Glutamatergic neuron (in vitro differentiated cells): ENCODE results near the gene NSL1. TPM values are rescaled to one million over a fixed set of nuclear protein-coding genes. Genes with fewer than 3 reads are reported as not detected.
A peak's percentile ranks its signal among the peaks of the same experiment; 100 is the strongest.

Source experiments
- DNase-seq: peaks from one replicate; pipeline ENCODE4 v3.0.0; 2022
- H3K27ac Mint-ChIP-seq: one replicate; pipeline ENCODE4 v1.8.0; 2020; ENCODE audit warnings: mild to moderate bottlenecking, mixed read lengths, inconsistent platforms; ENCODE audit not compliant: unreplicated experiment
- H3K27me3 Mint-ChIP-seq: one replicate; pipeline ENCODE4 v1.8.0; 2020; ENCODE audit warnings: mild to moderate bottlenecking, moderate library complexity, mixed read lengths, inconsistent platforms; ENCODE audit not compliant: unreplicated experiment
- H3K36me3 Mint-ChIP-seq: one replicate; pipeline ENCODE4 v1.8.0; 2020; ENCODE audit warnings: mild to moderate bottlenecking, mixed read lengths, inconsistent platforms; ENCODE audit not compliant: unreplicated experiment
- H3K4me1 Mint-ChIP-seq: one replicate; pipeline ENCODE4 v1.8.0; 2020; ENCODE audit warnings: mild to moderate bottlenecking, low read depth, mixed read lengths, inconsistent platforms; ENCODE audit not compliant: unreplicated experiment
- H3K4me3 Mint-ChIP-seq: one replicate; pipeline ENCODE4 v1.8.0; 2020; ENCODE audit warnings: mild to moderate bottlenecking, mixed read lengths, inconsistent platforms; ENCODE audit not compliant: unreplicated experiment
- H3K9me3 Mint-ChIP-seq: one replicate; pipeline ENCODE4 v1.8.0; 2020; ENCODE audit warnings: mild to moderate bottlenecking, moderate library complexity, mixed read lengths, inconsistent platforms; ENCODE audit not compliant: unreplicated experiment
- CTCF ChIP-seq: fragments of 200-600 bp; sonication (generic); IDR thresholded peaks from one replicate; pipeline ENCODE4 v1.5.0; 2021; ENCODE audit not compliant: partially characterized antibody, unreplicated experiment
- total RNA-seq: library from RNA; stranded (reverse); fragmentation: NEBNext Ultra II Directional; extraction: Animal tissue kit (Norgen Biotek cat#: 25700); gene quantifications from one replicate; pipeline ENCODE4 v1.2.1, GENCODE V29; 2021; ENCODE audit not compliant: unreplicated experiment

The NSL1 gene
- total RNA-seq, 1 donor from 2014 or later: 35.0 TPM

DNA sequence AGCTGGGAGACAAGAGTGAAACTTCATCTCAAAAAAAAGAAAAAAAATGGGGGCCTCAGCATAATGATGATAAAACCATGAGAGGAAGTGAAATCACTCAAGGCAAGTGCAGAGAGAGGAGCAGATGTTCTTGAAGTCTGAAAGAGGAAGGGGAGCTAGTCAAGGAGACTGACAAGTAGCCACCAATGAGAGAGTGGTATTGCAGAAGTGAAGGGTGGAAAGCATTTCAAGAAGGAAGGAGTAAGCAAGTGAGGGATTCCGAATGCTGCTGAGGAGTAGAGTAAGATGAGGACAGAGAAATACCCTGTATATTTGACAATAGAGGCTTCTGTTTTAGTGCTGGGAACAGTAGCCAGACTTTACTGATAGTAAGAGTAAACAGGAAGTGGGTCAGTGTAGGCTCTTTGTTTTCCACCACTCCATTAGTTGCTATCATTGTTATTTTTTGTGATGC lies 3.0 kb upstream of the NSL1 start:
- peaks cover 6% of the 10 kb centered on the region for H3K4me1 Mint-ChIP-seq

DNA sequence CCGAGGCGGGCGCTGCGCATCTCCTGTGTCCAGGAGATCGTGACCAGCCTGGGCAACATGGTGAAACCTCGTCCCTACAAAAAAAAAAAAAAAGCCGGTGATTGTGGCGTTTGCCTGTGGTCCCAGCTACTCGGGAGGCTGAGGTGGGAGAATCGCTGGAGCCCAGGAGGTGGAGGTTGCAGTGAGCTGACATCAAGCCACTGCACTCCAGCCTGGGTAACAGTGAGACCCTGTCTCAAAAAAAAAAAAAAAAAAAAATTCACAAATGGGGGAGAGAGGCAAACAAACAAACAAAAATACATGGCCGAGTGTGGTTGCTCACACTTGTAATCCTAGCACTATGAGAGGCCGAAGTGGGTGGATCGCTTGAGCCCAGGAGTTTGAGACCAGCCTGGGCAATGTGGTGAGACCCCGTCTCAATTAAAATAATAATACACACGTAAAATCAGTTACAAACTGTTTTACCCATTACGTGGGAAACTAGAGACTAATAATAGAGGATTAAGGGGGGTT lies 875 bp upstream of the NSL1 start:
- Mint-ChIP-seq H3K9me3 (peaks cover 4% of the 10 kb centered on the region), H3K36me3 (no peaks in the 10 kb centered on the region), H3K4me3 (peak overlapping the region; percentile 100), H3K4me1 (peaks cover 6% of the 10 kb centered on the region), H3K27me3 (peaks cover 7% of the 10 kb centered on the region), H3K27ac (peak overlapping the region; percentile 99)
- TF ChIP-seq CTCF: no peak
- DNase-seq: no peak

More for the DNA sequence above, 3.0 kb upstream of the NSL1 start:
- Mint-ChIP-seq H3K27me3 (peaks cover 7% of the 10 kb centered on the region), H3K4me3 (no peak overlapping the region), H3K9me3 (peaks cover 4% of the 10 kb centered on the region), H3K27ac (no peak overlapping the region), H3K36me3 (no peaks in the 10 kb centered on the region)
- TF ChIP-seq CTCF: no peak
- DNase-seq: no peak

DNA sequence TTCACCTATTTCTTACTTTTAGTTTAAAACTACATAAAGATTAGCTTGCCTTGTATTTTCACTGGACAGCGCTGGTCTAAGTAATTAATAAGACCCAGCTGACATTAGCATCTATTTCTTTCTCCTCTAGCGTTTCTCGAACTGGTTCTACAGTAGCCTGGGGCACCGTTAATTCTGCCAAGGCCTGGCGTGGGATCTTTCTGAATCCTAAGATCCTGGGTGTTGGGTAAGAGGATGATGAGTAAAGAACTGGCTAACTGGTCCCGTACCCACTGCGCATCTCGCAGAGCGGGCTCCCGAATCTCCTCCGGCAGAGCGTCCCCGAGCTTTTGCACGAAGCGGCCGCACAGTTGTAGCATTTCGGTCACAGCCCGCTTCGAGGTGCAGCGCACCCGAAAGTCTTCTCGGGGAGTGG lies 309 bp downstream of the NSL1 start:
- H3K27me3 Mint-ChIP-seq: peaks cover 7% of the 10 kb centered on the region
- H3K4me1 Mint-ChIP-seq: peaks cover 6% of the 10 kb centered on the region
- no peak for DNase-seq
- H3K27ac Mint-ChIP-seq: peak overlapping the region; percentile 99
- H3K9me3 Mint-ChIP-seq: peaks cover 4% of the 10 kb centered on the region
- TF ChIP-seq CTCF: no peak
- H3K4me3 Mint-ChIP-seq: peak overlapping the region; percentile 100
- H3K36me3 Mint-ChIP-seq: no peaks in the 10 kb centered on the region

GRCh38 chr1:212785871-212786270 lies 5.7 kb downstream of the NSL1 start:
- Mint-ChIP-seq H3K36me3 (no peaks in the 10 kb centered on the region), H3K4me1 (no peaks in the 10 kb centered on the region), H3K27ac (no peak overlapping the region), H3K4me3 (no peak overlapping the region), H3K27me3 (peaks cover 2% of the 10 kb centered on the region), H3K9me3 (no peaks in the 10 kb centered on the region)
- no peak for DNase-seq
- TF ChIP-seq CTCF: no peak

DNA sequence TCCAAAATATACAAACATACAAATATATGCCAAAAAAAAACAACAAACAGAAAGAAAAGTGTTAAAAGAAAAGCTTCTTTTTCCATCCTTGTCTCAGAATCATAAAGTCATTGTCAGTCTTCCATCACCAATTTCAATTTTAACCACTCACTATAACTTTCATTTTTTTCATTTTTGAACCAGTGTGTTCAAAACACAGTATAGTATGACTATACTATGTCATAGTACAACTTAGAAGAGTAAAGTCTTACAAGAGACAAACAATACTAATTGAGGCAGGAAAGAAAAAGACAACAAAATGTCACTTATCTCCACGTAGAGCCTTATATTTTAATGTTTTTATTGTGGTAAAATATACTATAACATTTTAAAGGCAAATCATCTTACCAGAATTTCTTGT lies 7.6 kb downstream of the NSL1 start:
- Mint-ChIP-seq H3K27me3 (peaks cover 2% of the 10 kb centered on the region), H3K4me1 (no peaks in the 10 kb centered on the region), H3K27ac (no peak overlapping the region), H3K9me3 (peaks cover 1% of the 10 kb centered on the region), H3K4me3 (no peak overlapping the region), H3K36me3 (no peaks in the 10 kb centered on the region)
- no peak for TF ChIP-seq CTCF
- no peak for DNase-seq
